HCEC 1CT (cell line): ENCODE results near the gene EYS.
"Not testable (repeated sequence)": the region's sequence is repeated elsewhere in the genome, so short reads cannot be mapped to it uniquely, and the experiment has no call there.

Experiments
- DNase-seq: peaks from one replicate; pipeline ENCODE4 v3.0.0-alpha.2; 2017

EYS gene

DNA sequence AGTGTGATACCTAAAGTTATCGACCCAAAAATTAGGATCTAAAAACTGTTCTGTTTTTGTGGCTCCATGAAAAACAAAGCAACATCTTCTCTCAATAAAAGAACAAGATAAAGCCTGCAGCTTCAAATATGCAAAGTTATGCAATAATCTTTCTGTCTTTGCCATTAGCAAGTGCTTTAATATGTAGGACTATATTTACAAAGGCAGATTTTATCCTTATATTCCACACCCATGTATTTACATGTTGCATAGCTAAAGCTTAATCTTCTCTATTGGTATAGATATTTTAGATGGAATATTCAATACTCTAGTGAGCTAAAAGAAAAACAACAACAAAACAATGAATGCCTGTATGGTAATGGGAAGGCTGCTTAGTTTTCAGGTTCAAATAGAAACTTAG is 1443.2 kb downstream of the EYS start:
- DNase-seq, result no peak

DNA sequence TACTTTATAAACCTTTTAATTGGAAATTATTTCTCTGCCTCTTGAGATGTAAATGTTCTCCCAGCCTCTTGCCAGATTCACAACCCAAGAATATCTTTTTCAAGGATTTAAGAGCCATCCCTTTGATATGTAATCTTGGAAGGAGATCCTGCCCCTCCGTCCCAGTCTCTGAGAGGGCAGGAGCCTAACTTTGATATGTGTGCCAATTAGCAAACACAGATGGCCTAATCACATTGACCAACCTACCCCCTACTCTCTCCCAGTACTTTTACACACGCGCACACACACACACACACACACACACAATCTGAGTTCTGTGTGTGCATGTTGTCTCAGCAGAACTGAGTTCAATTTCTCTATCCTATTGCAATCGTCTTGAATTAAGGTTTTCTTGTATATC is 1447.7 kb downstream of the EYS start:
- DNase-seq, result no peak

DNA sequence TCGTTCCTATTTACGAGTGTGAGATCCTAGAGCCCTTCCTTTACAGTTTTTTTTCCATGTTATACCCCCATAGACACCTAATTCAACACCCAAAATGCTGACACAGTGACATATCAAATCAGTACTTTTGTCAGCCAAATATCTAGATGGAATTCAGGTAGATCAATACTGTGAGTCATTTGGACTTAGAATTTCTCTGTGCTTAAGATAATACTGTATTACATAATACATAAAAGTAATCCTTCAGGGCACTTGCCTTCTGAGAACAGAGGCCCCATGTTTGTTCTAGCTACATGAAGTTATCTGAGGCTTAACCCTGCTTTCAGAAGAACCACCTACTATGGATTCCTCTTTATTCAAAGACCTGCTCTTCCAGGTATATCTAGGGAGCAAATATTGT is 1448.3 kb downstream of the EYS start:
- no peak for DNase-seq

DNA sequence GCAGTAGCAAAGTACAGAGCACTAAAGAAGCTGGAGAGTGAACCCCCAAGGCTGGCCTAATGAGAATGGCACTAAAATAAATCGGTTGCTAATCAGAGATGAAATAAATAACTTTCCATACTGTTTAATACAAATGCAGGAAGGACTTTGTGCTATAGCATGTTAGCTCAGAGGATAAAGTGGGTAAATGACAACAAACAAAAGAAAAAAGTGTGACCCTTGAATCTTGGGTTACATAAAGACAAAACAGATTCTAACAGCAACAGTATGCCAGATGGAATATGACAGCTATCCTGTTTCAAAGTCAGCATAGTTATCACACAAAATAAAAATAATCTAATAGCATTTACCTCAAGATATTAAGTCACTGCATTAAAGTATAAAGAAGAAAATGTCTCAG is 1448.7 kb downstream of the EYS start:
- DNase-seq, result no peak

DNA sequence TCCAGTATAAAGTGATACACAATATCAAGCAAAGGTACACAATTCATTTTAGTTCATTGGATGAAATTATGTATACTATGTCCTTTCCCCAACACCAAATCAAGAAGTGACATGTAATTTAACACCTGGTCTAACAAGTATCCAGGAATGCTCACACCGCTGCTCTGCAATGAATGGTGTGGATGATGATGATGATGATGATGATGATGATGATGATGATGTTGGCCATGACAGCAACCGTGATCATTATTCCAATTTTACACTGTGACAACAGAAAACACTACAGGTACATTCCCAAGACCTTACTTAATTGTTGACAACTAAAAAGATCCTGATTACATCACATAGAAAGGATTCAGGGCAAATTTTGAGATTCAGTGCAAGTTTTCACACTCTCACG is 1449.4 kb downstream of the EYS start:
- no peak for DNase-seq

DNA sequence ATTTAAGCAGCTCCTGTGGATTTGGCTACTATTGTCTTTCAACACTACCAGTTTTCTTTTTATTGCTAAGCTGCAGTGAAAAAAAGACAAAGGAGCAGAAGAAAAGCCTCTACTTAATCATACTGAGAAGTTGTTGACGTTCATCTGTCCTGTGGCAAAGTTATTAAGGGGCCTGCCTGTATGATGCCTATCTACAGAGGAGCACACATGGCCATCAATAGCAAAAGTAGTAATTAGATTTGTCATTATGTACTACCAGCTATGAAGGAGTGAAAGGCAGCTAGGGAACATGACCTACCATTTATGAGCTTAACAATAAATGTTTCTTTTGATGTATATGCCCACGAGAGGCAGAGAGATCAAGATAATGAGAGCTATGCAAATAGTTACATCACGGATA is 1450.5 kb downstream of the EYS start:
- DNase-seq, result no peak

DNA sequence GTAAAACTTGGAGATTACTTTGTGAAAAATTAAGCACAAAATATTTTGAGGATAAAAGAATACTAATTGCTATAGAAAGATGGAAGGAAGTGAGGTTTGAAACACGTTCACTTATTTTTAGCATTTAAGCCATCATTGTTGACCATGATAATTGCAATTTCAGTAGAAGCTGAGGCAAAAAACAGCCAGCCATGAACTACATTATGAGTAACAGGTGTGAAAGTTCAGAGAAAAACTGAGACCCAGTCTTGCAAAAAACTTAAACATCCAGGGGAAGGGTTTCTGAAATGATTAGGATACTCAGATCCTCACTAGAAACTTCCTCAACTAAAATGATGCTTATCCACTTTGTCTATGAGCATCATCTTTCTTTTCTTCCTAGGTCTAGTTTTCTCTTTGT is 1452.0 kb downstream of the EYS start:
- no peak for DNase-seq

DNA sequence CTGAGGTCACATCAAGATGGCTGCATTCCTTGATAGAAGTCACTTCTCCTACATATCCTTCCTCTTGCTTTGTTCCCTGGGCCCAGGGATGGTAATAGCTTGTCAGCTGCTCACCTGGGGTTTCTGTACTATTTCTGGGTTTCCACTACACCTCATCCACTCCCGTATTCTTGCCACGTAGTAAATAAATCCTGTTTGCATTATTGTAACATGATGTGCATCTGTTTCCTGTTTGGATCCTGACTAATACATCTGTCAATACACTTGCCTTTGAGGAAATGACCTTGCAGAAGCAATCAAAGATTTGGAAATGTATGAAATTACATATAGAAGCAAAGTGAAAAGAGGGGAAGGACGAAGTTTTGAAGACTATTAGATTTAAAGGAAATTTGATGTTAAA is 1452.5 kb downstream of the EYS start:
- DNase-seq, result peak; percentile 6

DNA sequence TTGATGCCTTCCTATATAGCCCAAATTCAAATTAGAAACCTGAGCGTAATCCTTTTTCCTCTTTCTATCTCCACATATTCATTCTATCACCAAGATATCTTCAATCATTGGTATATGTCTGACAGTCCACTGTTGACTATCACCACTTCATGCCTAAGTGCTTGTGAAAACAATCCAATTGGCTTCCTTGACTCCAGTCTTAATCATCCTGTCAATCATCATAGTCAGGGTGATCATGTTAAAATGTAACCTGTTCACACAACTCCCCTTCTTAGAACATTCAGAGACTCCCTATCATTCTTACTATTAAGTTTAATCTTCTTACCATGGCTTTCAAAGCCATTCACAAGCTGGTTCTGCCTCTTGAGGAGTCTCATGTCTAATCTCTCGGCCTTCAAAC is 1454.8 kb downstream of the EYS start:
- no peak for DNase-seq

DNA sequence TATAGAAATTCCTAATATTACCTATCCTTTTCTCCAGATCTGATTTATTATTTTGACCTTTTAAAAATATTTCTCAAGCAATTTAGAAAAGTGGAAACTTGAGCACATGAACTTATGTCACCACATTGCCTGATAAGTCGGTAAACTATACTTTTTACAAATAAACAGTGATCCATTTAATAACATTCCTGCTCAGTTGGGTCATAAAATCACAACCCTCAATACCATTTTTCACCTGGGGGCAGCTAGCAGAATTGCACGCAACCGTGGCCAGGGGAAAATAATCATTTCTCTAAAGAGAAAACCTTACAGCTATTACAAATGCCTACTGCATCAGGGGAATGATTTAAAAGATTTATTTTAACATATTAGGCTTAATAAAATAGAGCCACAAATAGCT is 1456.9 kb downstream of the EYS start:
- DNase-seq, result peak; percentile 45

DNA sequence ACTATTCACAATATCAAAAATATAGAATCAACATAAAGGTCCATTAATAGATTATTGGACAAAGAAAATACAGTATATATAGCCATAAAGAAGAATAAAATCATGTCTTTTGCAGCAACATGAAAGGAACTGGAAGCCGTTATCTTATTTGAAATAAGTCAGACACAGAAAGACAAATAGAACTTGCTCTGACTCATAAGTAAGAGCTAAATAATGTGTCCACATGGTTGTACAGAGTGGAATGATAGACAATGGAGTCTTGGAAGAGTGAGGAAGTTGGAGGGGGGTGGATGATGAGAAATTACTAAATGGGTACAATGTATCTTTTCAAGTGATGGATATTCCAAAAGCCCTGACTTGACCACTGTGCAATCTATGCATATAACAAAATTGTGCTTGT is 1457.9 kb downstream of the EYS start:
- DNase-seq, result peak; percentile 19

DNA sequence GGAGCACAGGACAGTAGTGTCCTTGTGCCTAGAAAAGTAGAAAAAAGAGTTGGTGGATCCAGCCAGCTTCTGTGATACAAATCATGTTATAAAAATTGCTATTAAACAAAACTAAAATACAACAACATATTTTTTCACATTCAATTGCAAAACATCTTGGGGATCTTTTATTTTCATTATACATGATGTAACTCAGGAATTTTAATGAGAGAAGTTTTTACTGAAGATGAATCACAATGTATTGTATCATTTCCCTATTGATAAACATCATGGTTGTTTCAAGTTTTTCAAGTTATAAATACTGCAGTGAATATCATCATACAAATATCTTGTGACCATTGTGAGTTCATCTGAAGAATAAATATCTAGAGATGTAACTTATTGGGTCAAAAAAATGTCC is 1463.4 kb downstream of the EYS start:
- no peak for DNase-seq

DNA sequence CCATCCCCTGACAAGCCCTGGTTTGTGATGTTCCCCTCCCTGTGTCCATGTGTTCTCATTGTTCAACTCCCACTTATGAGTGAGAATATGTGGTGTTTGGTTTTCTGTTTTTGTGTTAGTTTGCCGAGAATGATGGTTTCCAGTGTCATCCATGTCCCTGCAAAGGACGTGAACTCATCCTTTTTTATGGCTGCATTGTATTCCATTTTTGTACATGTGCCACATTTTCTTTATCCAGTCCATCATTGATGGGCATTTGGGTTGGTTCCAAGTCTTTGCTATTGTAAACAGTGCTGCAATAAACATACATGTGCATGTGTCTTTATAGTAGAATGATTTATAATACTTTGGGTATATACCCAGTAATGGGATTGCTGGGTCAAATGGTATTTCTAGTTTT is 1468.1 kb downstream of the EYS start:
- DNase-seq, result not testable (repeated sequence)

DNA sequence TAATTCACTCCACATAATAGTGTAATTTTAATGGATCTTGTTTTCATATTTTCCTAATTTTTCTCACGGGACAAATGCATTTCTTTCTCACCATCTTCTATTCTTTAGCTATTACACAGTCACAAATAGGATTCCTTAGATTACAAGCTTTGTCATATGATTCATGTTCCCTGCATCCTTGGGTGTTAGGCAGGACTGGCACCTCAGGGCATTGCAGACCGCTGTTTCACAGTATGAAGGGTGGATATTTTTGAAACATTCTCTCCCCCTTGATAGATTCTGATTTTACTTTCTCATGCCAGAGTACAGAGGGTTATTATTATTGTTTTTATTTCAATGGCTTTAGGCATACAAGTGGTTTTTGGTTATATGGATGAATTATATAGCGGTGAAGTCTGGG is 1469.0 kb downstream of the EYS start:
- no peak for DNase-seq

DNA sequence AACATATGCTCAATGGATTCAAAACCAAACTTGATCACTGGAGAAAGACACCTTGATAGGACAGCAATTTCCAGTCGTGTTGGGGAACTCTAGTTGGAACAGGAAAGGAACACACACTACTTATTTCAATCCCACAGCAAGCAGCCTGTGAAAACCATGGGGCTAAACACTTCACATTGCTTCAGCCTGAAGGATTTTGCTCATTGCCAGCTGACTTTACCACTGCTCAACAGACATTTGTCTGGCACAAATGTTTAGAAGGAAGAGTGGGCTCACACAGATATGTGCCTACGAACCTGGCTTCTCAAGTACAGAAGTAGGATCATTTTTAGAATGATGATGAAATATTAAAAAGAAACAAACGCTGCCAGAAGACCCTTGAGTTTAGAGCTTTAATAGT is 1473.3 kb downstream of the EYS start:
- no peak for DNase-seq

DNA sequence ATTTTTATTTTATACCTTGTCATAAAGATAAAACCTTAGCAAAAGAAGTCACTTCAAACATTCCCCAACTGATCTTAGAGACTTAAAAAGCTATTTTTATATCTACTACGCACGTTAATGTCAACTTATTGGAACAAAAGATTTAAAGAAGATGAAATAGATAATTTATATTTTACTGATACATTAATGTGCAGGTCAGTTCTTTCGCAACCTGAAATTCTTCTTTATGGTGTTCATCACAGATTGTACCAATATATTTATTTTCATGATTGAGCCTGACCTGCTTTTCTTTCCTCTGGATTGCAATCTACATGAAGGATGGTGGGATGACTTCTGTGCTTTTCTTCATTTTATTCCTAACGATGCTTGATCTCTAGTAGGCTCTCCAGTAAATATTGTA is 1475.1 kb downstream of the EYS start:
- no peak for DNase-seq

DNA sequence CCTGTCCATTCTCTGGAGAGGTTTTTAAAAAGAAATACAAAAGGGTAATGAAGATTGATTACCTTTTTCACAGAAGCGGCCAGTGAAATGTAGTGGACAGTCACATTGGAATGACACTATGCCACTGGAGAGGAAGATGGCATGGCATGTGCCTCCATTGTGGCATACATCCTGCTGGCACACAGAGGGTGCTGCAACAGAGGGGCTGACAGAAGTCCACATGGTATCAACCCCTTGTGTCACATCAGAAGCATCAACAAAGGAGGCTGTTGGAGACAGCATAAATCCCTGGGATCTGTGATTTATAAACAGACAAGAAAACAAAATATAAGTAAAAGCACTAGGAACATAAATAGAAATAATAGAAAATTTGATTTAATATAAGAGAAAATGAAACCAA is 1476.5 kb downstream of the EYS start:
- no peak for DNase-seq

DNA sequence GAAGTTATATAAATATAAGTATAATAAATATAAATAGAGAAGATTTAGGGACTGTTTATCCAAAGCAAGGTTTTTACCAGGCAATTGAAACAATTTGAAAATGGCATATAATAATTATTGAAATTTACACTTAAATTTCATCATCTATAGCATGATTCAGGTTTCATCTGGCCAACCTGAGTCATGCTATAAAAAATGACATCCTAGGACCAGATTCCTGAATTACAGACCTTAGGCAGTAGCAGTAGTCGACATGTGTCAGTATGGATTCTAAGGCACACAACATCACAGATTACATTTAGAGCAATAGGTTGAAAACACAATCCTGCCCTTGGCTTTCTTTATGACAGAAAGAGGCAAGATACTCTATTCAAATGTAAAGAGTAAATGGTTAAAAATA is 1479.2 kb downstream of the EYS start:
- DNase-seq, result no peak

DNA sequence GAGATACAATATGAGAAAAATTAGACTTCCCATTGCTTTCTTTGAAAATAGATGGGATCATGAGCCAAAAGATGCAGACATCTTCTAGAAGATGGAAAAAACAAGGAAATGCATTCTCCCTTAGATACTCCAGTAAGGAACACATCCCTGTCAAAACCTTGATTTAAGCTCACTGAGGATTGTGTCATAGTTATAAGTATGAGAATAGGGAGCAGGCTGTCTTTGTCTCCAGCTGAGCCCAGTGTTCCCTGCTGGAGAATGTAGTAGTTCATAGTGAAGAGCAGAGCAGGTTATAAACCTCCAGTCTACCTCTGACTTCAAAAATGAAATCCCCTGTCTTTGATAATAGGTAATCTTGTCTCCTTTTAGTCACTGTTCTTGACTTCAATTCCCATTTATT is 1481.5 kb downstream of the EYS start:
- DNase-seq, result no peak

DNA sequence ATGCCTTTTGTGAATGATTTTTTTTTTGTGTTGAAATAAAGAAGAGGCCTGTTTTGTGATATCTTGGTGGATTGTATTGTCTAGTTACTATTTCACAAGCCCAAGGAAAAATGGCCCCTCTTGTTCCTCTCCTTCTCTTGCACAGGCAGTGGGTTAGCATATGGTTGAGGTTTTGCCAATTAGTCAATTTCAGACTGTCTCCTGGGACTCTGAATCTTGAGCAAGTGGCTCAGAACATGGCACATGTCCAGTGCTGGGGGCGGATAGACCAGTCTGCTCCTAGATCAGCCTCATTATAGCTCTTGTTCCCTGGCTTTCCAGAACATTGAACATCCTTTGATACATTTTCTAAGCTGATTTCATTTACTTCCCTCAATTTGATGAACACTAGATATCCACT is 1482.2 kb downstream of the EYS start:
- DNase-seq, result no peak

DNA sequence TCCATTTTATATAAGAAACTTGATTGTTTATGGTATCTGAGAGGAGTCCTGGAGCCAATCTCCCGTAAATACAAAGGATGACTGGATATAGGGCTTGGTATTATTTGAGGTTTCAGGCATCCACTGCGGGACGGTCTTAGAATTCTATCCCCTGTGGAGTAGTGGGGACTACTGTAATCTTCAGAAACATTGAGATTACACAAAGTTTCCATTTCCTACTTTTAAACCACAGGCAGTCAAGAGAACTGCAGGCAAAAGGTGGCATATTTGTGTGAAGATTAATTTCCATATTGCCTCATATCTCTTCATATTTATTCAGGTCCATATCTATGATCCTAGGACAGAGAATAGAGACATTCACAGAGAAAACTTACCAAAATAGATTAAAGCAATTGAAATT is 1485.2 kb downstream of the EYS start:
- no peak for DNase-seq

DNA sequence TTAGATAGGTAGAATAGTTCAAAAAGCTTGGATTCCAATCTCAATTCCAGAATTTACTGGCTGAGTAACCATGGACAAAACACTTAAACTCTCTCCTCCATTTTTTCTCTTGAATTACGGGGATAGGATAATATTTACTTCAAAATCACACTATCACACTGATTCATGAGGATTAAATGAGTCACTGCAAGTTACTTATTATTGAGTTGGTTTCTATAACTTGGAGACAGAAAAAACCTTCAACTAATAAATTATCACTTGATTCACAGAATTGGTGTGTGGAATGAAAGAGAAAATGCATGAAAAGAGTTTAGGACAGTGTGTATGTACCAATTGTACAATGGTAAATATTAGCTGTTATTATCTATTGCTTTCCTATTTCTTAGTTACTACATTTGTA is 1486.2 kb downstream of the EYS start:
- DNase-seq, result no peak

DNA sequence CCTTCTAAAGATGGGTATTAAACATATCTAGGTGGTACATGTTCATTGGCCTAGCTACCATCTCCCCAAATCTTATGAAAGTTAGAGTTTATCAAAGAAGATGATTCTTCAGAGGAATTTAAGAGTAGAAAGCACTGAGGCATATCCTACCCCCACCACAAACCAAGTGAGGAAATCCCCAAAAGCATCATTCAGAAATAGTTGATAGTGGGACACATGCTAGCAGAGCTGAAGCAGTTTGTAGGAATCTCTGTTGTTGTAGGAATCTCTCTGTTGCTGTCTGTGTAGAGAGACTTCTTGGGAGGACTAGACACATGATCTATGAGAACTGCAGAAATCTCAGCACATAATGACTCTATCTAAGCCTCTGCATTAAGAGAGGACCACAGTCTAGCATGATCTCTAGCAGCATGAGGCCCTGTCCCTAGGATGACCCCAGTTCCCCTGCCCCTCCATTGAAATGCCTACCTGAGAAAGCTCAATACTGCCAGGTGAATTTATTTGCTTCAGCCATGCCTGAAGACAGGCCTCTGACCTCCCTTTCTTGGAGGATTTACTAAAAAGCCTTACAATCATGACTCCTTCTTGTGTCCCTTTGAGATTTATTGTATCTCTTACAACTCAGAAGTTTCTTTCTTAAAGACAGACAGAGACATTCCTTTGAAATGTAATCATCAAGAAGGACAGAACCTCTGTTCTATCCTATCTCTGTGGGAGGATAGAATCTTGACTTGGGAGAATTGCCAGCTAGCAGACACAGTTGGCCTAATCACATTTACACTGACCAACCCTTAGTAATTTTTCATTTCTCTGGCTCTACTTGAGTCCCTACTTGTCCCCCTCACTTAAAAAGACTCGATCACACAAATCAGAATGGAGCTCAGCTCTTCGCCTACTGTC is 1489.1 kb downstream of the EYS start:
- DNase-seq, result peak; percentile 46

DNA sequence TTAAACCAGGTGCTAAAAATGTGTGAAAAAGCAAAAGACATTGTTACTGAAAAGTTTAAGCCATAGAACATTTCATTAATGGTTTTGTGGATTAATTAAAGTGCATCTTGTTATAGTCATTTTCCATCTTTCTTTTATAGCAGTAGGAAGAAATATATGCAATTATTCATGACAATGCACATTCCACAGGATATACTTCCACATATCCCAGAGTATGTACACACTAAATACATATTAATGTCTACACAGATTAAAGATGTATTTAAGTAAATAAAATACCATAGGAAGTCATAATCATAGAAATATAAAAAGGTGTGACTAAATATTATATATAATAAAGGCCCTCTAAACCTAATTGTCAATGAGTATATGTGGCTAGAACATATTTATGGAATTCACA is 1492.7 kb downstream of the EYS start:
- no peak for DNase-seq

DNA sequence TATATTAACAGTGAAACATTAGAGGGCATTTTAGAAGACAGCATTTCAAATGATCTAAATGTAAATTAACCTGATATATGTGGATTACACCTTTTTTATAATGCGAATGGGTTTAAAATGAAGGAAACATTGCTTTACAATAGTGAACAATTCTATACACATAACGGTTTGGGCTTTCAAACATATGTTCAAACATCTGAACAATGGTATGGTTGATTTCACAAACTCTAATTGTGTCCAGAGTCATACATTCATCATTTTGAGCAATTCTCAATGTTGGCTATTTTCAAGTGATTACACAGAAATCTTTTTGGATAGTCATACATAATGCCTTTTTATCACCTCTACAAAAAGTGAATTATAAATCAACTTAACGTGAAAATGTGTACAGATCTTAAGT is 1493.3 kb downstream of the EYS start:
- no peak for DNase-seq
